Measurements from ENCODE around the gene PLXND1.
"Not testable (repeated sequence)": the region's sequence is repeated elsewhere in the genome, so short reads cannot be mapped to it uniquely, and the experiment has no call there.

Gene PLXND1

DNA sequence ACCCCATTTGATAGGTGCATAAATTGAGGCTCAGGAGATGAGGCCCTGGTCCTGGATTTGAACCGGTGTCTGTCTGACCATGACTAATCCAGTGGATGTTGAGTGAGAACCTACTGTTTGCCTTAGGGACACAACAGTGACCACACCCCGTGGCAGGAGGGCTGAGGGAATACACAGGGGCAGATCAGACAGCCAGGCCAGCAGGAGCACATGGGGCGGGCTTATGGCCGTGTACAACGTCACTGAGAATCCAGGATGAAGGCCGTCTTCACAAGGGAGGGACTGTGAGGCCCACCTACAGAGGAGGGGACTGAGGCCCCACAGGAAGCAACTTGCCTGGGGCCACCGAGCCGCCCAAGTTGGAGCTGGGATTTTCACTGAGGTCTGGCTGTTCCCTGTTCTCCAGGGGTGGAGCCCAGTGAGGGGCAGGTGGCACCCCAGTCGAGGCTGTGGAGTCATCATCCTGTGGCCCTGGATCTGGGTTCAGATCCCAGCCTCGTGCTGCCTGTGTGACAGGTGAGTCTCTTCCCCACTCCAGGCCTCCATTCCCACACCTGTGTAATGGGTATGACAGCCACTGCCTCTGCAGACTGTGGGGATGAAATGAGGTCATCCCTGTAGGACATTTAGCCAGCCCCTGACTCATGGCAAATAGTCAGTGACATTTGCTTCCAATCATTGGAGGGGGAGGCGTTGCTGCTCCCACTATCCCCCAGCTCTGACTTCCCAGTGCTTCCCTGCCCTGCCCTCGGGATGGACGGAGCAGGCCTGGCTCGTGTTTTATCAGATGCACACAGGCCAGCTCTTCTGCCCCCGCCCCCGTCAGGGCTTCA, 6.3 kb upstream of the PLXND1 start:
- no peak for DNase-seq

DNA sequence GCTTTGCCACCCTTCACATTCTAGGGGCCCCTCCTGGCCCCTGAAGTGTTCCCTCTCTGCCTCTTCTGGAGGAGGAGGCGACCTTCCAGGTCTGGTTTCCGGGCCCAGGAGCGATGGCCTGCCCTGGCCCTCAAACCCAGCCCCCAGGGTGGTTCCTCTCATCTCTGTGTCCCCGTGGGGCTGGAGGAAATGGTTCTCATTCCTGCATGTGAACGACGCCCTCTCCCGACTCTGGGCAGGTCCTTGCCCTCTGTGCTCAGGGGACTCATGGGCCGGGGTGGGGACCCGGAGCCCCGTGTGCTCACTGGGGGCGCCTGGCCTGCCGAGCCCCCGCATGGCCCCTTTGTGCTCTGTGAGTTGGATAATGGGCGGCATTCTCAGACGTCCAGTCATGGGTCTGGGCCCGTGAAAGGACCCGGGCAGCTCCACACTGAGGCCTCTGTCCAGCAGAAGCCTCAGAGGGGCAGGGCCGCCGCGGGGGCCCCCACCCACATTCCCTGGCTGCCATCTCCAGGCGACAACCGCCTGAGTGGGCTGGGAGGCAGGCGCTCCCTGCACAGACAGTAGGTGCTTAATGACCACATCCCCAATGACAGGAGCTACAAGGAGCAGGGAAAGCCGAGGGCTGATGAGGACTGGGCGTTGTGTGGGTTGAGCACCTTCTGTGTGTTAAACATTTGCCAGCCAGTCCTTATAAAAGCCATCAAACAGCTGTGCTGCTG, 5.5 kb upstream of the PLXND1 start:
- no peak for DNase-seq

DNA sequence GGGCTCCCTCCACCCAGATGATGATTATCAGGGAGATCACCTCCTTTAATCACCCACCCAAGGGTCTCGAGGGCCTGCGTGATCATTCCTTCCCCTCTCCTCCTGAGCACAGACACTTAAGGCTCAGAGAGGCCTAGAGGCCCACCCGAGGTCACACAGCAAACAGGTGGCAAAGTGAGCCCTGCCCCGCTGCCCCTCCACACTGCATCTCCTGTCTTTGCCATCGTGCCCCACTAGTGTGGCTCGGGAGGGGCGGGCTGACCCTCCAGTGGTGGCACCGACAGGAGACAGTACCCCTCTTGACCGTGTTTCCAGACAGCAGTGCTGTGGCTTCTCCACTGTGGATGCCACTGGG, 4.9 kb upstream of the PLXND1 start:
- DNase-seq = no peak

DNA sequence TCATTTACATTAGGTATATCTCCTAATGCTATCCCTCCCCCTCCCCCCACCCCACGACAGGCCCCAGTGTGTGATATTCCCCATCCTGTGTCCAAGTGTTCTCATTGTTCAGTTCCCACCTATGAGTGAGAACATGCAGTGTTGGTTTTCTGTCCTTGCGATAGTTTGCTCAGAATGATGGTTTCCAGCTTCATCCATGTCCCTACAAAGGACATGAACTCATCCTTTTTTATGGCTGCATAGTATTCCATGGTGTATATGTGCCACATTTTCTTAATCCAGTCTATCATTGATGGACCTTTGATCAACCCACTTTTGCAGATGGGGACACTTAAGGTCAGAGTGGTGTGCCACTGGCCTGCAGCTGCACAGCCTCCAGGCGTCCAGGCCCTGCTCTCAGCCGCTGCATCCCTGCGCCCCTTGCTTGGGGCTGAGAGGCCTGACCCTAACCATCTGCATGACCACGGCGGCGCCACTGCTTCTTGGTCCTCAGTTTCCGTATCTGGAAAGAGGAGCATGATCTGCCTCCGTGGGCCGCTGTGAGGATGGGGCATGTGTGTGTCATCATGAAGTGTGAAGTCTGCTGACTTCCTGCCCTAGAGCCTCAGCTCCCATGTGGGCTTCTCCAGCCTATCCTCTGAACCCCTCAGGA, 4.4 kb upstream of the PLXND1 start:
- DNase-seq = not testable (repeated sequence)

DNA sequence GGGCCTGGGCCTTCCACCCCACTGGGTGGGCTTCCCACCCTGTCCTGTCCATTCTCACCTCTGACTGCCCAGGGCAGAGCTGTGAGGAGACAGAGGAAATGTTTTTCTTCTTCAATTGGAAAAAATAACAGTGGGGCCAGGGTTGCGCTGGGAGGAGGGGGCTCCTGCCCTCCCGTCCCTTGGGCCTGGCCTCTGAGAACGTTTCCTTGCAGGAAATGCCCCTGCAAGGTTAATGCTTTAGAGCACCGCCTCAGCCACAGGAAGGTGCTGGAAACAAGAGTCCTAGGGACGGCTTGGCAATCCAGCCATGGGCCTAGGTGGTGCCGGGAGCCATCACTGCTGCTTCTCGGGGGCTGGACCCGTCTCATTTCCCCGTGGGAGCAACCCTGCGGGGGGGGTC, 3.8 kb upstream of the PLXND1 start:
- no peak for DNase-seq

DNA sequence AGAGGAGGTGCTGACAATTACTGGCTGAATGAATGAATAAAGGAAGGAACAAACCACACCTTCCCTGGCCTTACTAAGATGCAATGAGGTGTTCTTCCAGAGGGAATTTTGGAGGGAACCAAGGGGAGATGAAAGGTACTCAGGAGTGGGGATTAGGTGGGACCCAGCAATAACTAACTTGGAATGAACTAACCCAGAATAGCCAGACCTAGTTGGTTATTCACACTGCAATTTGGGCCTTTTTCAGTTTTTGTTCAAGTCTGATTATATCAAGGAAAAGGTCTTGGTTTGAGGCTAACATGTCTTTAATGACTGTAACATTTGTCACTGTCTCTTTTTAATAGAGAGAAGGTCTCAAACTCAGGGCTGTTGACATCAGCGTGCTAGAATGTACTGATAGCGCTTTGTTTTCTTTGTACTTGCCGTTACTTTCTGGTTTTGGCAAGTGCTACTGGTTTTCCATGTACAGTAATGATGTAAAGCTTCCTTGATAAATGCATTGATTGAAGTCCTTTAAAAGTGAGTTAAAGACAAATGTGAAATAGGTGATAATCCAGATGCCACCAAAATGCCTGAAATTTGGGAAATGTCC, 3.2 kb upstream of the PLXND1 start:
- DNase-seq = no peak

DNA sequence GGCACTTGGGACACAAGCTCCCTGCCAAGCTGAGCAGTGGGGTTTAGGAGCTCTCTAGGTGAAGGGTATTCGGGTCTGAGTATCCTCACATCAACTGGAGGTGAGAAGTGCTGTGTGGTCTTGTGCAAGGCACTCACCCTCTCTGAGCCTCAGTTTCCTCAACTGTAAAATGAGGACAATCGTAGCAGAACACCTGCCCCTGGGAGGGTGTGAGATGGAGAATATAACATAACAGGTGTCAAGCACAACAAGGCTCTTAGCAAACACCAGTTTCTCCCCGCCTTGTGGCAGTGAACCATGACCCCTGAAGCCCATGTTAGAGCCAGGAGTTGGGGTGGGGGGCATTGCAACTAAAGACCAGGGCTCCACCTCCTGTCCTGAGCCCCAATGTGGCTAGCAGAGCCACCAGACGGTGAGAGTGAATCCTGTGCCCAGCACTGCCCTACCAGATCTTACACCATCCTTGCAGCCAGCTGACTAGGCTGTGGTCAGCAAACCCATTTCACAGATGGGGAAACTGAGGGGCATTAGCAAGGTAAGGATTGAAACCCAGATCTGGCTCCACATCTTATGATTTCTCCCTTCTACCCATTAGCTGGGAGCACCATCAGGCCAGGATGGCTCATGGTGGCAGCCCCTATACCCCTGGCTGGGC, 2.6 kb upstream of the PLXND1 start:
- no peak for DNase-seq

DNA sequence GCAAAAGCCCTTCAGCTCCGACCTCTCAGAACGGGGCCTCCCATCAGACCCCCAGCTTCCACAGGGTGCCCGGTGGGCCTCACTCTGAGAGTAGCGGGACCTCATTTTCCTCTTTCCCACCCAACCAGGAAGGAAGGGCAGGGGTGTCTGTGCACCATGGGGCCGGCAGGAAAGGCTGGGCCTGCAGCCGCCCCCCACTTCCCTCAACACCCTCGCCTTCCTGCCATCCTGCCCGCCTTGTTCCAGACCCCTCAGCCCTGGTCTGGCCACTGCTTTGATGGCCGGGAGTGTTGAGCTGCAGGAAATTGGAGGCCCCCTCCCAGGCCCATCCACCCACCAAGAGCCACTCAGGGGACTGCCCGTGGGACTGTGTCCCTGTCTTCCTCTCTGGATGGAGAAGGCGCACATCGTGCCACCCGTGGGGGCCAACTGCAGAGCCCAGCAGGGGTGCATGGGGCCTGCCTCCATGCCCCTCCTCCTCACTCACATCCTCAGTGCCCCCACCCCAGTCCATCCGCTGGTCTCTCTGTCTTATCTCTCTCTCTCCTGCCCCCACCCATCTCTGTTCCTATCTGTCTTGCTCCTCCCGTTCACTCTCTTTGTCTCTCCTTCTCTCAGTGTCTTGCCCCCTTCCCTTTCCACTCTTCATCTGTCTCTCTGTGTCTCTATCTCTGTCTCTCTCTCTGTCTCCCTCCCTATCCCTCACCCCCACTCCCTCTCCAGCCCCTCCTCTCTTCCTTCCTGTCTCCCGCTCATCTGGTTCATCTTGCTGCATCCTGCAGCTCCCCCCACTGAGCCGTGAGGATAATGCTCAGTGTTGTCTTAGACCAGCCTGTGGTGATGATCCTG, 1.8 kb upstream of the PLXND1 start:
- no peak for DNase-seq

DNA sequence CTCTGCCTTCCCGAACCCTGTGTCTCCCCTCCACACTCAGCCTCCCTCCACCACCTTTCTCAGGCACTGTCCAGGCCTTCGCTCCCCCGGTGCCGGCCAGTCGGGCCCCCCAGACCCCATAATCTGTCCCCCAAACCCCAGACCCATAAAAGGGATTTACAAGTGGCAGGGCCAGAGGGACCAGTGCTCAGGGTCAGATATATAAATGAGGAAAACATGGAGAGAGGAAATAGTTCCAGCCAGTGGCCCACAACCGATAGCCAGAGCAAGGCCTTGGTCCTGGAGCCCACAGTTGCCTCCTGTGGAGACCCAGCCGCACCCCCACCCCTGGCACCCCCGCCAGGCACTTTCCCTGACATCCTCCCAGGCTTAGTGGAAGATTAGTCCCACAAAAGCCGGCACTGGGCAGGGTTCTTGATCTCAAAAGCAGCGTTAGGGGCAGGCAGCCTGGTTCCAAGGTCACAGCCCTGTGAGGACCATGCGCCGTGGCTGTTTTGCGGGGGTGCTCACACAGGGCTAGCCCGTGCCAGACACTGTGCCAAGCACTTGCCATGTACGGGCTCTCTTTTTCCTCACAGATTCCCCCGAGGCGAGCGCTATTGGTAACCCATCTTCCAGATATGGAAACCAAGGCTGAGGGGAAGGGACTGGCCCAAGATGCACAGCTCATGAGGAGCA, 1.1 kb upstream of the PLXND1 start:
- DNase-seq = no peak

DNA sequence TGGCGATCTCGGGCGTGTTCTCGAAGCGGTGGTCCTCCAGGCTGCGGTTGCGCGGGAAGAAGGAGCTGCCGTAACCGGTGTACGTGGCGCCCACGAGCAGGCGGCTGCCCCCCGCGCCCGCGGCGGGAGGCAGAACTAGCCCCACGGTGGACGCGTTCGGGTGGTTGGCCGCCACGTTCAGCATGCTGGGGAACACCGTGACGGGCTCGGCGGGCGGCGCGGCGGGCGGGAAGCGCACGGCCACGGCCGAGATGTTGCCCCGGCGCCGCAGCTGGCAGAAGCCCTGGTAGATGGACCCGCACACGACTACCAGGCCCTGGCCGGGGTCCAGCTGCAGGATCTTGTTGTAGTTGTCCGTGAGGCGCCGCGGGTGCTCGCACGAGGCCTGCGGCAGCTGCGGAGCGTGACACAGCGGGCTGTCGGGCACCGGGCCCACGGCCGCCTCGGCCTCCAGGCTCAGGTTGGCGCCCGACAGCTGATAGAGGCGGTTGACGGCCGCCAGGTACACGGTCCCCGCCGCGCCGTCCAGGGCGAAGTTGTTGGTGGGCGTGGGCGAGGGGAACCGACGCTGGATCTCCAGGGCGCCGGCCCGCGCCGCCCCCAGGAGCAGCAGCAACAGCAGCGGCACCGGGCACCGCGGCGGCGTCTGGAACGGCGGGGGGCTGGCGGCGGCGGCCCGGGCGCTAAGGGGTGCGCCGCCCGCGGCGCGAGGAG, 397 bp downstream of the PLXND1 start:
- DNase-seq = no peak

DNA sequence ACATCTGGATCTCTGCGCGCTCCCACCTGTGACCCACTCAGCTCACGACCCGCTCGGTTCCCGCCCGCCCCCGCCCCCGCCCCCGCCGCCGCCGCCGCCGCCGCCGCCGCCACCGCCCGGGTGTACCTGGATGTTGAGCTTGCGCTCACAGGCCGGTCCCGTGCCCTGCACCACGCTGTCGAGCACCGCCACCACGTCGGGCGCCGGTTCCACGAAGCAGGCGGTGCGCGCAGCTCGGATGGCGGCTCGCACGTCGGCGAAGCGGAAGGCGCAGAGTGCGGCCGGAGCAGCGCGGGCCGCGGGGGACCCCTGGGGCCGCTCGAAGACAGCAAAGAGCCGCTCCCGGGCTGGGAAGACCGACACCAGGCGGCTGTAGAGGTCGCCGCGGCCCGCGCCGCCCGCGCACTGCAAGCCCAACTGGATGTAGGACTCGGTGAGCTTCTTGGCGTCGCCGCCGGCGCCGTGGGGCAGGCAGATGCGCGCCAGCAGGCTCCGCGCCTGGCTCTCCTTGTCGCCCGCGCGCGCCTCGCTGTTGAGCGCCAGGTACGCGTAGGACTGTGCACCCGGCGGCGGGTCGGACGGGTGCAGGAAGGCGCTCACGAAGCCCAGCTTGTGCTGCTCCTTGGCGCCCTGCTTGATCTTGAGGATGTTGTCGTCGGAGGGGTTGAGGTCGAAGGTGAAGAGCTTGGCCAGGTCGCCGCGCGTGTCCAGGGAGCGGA, 1.1 kb downstream of the PLXND1 start:
- no peak for DNase-seq

DNA sequence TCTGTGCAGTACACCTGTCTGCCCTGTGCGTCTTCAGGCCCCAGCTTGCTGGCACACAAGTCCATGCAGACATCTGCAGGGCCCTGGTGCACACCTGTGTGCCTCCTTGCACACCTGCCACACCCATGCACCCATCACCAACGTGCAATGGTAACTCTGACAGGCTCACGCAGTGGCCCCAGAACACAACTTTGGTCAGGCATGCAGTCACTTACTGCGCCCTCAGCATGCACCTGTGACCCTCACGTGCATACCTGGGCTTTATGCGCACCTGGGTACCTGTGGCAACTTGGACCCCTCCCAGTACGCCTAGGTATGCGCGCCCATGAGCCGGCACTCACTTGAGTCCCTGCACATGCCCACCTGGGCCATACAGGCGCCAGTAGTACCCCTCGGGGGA, 1.7 kb downstream of the PLXND1 start:
- no peak for DNase-seq

DNA sequence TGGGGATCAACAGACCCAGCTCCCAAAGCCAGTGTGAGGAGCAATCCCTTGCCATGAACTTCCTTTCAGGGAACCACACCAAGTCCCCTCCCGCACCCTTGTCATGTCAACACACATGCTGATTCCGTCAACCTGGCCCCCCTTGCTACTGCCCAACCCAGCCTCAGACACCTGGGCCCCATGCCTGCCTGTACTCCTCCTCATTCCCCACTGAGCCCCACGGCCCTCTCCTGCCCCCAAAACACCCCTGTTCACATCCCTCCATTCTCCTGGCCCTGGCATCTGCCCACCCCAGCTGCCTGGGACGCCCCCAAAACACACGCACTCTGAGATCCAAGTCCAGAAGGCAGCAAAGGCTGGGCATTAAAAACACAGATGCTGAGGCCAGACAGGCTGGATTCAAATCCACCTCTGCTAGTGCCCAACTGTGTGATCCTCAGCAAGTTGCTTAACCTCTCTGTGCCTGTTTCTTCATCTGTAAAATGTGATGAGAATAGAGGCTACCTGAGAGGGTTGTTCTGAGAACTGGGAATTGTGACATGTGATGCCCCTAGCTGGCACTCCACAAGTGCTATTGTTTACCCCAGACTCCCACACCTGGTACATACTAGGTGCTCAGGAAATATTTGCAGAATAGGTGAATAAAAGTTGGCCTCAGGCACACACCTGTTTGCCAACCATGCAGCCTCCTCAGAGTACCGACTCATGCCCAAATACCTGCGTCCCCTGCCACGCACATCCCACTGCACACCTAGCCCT, 2.3 kb downstream of the PLXND1 start:
- DNase-seq = no peak

DNA sequence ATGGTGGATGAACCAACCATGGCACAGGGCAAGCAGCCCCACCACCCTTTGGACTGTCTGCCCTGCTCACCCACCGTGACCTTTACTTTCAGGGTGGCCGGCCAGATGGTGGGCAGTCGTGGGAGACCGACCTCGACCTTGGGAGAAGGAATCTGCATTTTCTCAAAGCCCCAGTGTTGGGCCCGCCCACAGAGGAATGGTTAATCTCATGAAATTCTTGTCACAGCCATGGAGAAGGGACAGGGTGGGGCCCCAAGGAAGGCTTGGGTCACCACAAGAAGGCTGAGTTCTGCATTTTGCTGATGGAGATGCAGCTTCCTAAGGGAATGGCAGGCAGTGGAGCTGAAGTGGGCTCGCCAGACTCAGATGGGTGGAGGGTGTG, 2.9 kb downstream of the PLXND1 start:
- DNase-seq = no peak

DNA sequence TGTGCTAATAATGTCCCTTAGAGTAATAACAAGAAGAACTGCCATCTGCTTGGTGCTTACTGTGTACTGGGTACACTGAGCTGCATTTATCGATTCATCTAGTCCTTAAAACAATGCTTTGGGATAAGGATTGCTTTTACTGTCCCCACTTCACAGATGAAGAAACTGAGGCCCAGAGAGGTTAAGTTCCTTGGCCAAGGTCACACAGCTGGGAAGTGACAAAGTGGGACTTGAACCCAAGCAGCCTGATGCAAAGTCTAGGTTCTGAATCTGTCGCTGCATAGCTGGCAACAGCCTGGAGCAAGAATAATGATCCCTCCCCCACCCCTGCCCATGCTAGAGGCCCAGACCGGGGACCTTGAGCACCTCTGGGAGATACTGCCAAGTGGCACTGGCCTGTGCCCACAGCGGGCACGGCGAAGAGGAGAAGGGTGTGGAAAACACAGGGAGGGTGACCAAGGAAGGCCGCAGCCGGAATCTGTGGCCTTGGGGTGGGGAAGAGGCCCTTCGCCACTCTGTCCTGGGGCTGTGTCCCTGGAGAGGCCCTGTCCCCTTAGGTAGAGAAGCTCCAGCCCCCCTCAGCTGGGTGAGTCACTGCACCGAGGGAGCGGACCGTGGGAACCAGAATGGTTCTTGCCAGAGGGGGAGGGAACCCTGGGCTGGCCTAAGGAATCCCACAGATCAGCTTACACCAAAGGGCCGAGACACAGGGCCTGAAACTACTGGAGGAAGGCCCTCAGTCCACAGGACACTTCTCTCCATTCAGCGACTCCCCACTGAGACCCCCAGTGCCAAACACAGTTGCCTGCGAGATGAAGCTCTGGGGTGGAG, 3.5 kb downstream of the PLXND1 start:
- no peak for DNase-seq

DNA sequence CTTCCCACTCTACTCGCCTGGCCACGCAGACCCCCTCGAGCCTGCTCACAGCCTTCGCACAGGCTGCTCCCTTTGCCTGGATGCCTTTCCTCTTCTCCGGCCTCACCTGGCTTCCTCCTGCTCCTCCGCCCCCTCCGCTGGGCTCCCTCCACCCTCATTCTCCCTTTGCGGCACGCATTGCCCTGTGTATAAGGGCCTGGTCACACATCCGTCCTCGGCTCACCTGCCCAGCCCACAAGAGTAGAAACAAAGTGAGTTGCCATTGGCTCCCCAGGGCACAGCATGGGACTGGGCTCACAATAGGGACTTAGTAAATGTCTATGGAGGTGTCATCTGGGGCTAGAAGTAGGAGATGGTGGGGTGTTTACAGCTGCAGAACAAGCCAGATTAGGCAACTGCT, 4.2 kb downstream of the PLXND1 start:
- no peak for DNase-seq

DNA sequence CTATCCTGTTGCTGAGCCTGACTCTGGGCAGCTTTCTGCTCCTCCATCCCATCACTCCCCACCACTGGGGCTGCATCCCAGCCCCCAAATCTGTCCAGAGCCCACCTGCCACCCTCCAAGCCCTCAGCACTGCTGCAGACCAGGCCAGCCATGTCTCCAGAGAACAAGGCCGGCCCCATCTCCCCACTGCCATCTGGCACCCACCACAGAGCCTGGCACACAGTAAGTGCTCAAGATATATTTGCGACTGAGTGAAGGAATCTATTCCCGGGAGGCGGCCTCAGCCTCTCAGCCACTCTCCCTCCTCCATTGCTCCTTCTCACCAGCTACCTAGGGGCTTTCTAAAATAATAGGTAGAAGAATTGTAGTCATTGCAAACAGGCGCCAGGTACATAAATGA, 4.8 kb downstream of the PLXND1 start:
- no peak for DNase-seq

DNA sequence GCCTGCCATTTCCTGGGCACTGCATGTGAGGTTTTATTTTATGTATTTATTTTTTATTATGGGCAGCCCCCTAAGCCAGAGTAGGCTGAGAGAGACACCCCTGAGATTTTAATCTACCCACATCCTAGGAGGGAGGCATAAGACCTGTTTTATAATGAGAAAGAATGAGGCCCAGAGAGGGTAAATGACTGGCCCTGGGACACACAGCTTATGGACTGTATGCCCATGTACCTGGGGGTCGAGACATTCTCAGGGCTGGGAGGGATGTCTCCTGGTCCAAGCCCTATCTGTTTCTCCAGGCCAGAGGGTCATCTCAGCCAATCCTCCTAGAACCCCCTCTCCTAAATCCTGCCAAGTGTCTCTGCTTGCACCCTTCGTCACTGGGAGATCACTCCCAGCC, 6.1 kb downstream of the PLXND1 start:
- DNase-seq = no peak

DNA sequence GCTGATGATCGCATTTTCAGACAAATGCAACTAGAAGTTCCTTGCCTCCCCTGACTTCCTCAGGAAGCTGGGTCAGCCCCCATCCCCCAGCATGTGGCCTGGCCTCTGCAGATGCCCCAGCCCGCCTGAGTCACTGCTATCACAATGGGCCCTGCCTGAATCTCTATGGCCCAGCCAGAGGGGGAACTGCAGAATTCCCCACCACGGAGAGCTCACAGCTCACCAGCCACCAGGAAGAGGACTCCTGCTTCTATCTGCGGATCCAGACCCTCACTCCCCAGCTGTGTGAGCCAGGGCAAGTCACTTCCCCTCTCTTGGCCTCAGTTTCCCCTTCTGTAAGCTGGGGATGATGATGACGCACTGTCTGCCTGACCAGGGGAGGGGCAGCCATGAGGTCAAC, 6.9 kb downstream of the PLXND1 start:
- no peak for DNase-seq
